ENCODE data around the gene GABBR2.

GABBR2 gene

DNA sequence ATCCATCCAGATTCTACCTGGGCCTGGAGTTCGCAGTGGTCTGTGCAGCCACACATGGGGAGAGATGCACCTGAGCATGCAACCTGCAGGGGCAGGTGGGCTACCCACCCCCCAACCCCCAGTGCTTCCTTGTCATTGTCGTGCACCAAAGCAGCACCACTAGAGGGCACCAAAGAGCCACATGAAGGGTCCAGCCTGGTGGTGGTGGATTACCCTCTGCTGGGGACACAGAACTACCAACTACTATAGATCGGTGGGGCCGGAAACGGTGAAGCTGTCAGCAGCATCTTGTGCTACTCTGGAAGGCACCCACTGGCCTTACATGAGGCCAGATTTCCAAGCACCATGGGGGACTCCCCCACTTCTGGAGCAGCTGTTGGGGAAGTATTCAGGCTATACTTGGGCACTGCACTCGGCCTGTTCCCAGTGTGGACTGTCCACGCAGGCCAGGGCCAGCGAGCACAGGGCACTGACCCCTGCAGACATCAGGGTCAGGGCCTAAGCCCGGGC is 393.1 kb downstream of the GABBR2 start:
- peak; percentile 91 to 93 for DNase-seq (ENCODE audit: low read depth in 2 of 2)
- H3K4me3 ChIP-seq (replicated peaks in 1 of 2; ENCODE audit: low read depth in 2 of 2, low read length in 2 of 2): no peak overlapping the region
- TF ChIP-seq CTCF (IDR thresholded peaks at IDR 0.05; ENCODE audit: low read depth, low read length): peak; percentile 95

GRCh38 chr9:98315067-98315453 is 393.7 kb downstream of the GABBR2 start:
- TF ChIP-seq CTCF (IDR thresholded peaks at IDR 0.05; ENCODE audit: low read depth, low read length): no peak
- no peak for DNase-seq (ENCODE audit: low read depth in 2 of 2)
- no peak overlapping the region for H3K4me3 ChIP-seq (replicated peaks in 1 of 2; ENCODE audit: low read depth in 2 of 2, low read length in 2 of 2)

GRCh38 chr9:98314381-98315066 is 394.2 kb downstream of the GABBR2 start:
- no peak overlapping the region for H3K4me3 ChIP-seq (replicated peaks in 1 of 2; ENCODE audit: low read depth in 2 of 2, low read length in 2 of 2)
- no peak for TF ChIP-seq CTCF (IDR thresholded peaks at IDR 0.05; ENCODE audit: low read depth, low read length)
- peak; percentile 47 to 81 for DNase-seq (ENCODE audit: low read depth in 2 of 2)

- no peak overlapping the region for H3K4me3 ChIP-seq (replicated peaks in 1 of 2; ENCODE audit: low read depth in 2 of 2, low read length in 2 of 2)
- no peak for DNase-seq (ENCODE audit: low read depth in 2 of 2)
- TF ChIP-seq CTCF (IDR thresholded peaks at IDR 0.05; ENCODE audit: low read depth, low read length): no peak
These were observed 396.4 kb downstream of the GABBR2 start for GRCh38 chr9:98312365-98312764.

GRCh38 chr9:98311541-98311940 is 397.2 kb downstream of the GABBR2 start:
- DNase-seq (ENCODE audit: low read depth in 2 of 2): no peak
- H3K4me3 ChIP-seq (replicated peaks in 1 of 2; ENCODE audit: low read depth in 2 of 2, low read length in 2 of 2): no peak overlapping the region
- TF ChIP-seq CTCF (IDR thresholded peaks at IDR 0.05; ENCODE audit: low read depth, low read length): no peak

GRCh38 chr9:98310752-98311392 is 397.9 kb downstream of the GABBR2 start:
- DNase-seq (ENCODE audit: low read depth in 2 of 2): peak in 1 of 2 donors; percentile 31
- TF ChIP-seq CTCF (IDR thresholded peaks at IDR 0.05; ENCODE audit: low read depth, low read length): no peak
- H3K4me3 ChIP-seq (replicated peaks in 1 of 2; ENCODE audit: low read depth in 2 of 2, low read length in 2 of 2): no peak overlapping the region
